ENCODE measurements around the gene NTN5. TPM values are rescaled to one million over a fixed set of nuclear protein-coding genes. Genes with fewer than 3 reads are reported as not detected.

Gene NTN5
- total and polyA plus RNA-seq, 2 experiments from 2014 or later: 0.52 to 0.94 TPM

DNA sequence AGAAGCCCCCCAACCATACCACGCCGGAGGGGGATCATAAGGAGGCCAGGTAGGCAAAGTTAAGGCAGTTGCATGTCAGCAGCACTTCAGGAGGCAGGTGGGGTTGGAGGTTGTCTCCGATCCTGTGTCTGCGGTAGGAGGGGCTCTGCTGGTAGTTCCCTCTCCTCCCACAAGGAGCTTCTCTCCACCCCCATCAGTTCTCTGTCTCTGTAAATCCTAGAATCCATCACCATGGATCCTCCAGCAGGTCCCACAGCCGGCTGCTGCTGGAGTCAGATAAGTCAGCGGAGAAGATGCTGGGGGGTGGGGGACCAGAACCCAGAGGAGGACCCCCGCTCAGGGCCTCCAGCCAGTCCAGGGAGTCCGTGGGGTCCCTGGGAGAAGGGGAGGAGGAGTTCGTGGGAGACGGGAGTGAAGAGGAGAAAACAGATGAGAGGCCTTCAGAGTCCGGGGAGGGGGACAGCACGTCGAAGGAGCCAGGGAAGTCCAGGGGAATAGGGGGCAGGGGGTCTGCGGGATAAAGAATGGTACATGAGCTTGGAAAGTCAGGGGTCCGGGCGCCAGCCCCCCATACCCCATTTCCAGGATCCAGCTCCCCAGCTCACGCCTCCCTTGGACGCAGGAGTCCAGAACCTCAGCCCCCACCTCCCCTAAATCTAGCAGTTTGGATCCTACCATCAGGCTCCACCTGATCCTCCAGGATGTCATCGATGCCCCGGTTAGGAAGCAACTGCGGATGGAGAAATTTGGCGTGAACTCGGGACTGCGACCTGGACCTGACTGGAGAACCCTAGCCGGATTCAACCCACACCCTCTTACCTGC lies 40.4 kb upstream of the NTN5 start:
- TF ChIP-seq EZH2phosphoT487 (IDR thresholded peaks at IDR 0.05; ENCODE audit: unreplicated experiment): no peak
- TF ChIP-seq JUNB (IDR thresholded peaks at IDR 0.05; ENCODE audit: unreplicated experiment): no peak
- peak; percentile 10 to 42; a peak in 2 of 4 replicates for TF ChIP-seq CTCF (conservative IDR thresholded peaks at IDR 0.05; ENCODE audit: low read depth in 2 of 2)
- Histone ChIP-seq H3K4me3 (peak overlapping the region; percentile 85), H3K27ac (ENCODE audit: low read depth) (no peak overlapping the region), H3K36me3 (ENCODE audit: insufficient read depth) (no peaks in the 10 kb centered on the region), H3F3A (replicated peaks; ENCODE audit: low read depth) (peaks cover 14% of the 10 kb centered on the region; the same call in 1 of the 2 replicates), H3K79me2 (replicated peaks; ENCODE audit: insufficient read depth) (no peaks in the 10 kb centered on the region), H3K27me3 (ENCODE audit: insufficient read depth) (no peaks in the 10 kb centered on the region), H3K4me2 (peak overlapping the region; percentile 92), H2AFZ (peak overlapping the region; percentile 54; the same call in 1 of the 2 replicates), H4K20me1 (replicated peaks; ENCODE audit: insufficient read depth) (no peaks in the 10 kb centered on the region), H3K9me2 (ENCODE audit: insufficient read depth) (no peaks in the 10 kb centered on the region), H3K4me1 (ENCODE audit: insufficient read depth) (peaks cover 30% of the 10 kb centered on the region; the same call in 1 of the 2 replicates)
- Mint-ChIP-seq H3K27ac (no peak overlapping the region), H3K4me1 (peaks cover 30% of the 10 kb centered on the region), H3K4me3 (peak overlapping the region; percentile 87), H3K36me3 (ENCODE audit: low read depth) (peaks cover 7% of the 10 kb centered on the region; the same call in 2 of the 3 replicates), H3K27me3 (ENCODE audit: insufficient read depth, low read depth, poor library complexity) (peaks cover 21% of the 10 kb centered on the region), H3K9me3 (peaks cover 9% of the 10 kb centered on the region; the same call in 2 of the 3 replicates)
- ATAC-seq (peak; percentile 57), DNase-seq (ENCODE audit: low spot score) (peak; percentile 84)

GRCh38 chr19:48711106-48711662 lies 38.4 kb upstream of the NTN5 start:
- no peak overlapping the region for H2AFZ ChIP-seq
- Mint-ChIP-seq H3K4me3 (no peak overlapping the region), H3K27me3 (ENCODE audit: insufficient read depth, low read depth, poor library complexity) (peaks cover 21% of the 10 kb centered on the region), H3K4me1 (peaks cover 25% of the 10 kb centered on the region), H3K36me3 (ENCODE audit: low read depth) (peaks cover 7% of the 10 kb centered on the region; the same call in 1 of the 3 replicates), H3K27ac (no peak overlapping the region), H3K9me3 (peaks cover 9% of the 10 kb centered on the region)
- H3F3A ChIP-seq (replicated peaks; ENCODE audit: low read depth): peaks cover 14% of the 10 kb centered on the region; the same call in 1 of the 2 replicates
- no peak overlapping the region for H3K27ac ChIP-seq (ENCODE audit: low read depth)
- H4K20me1 ChIP-seq (replicated peaks; ENCODE audit: insufficient read depth): no peaks in the 10 kb centered on the region
- no peak overlapping the region for H3K4me3 ChIP-seq
- H3K27me3 ChIP-seq (ENCODE audit: insufficient read depth): no peaks in the 10 kb centered on the region
- H3K4me2 ChIP-seq: no peak overlapping the region
- H3K4me1 ChIP-seq (ENCODE audit: insufficient read depth): peaks cover 23% of the 10 kb centered on the region; the same call in 1 of the 2 replicates
- TF ChIP-seq ZNF331 (CRISPR knock-in tag; IDR thresholded peaks at IDR 0.05; ENCODE audit: low read depth) (peak; percentile 83), EZH2phosphoT487 (IDR thresholded peaks at IDR 0.05; ENCODE audit: unreplicated experiment) (no peak), POLR2AphosphoS5 (IDR thresholded peaks at IDR 0.05; ENCODE audit: low read depth) (no peak)
- TF ChIP-seq, protein P1, sequence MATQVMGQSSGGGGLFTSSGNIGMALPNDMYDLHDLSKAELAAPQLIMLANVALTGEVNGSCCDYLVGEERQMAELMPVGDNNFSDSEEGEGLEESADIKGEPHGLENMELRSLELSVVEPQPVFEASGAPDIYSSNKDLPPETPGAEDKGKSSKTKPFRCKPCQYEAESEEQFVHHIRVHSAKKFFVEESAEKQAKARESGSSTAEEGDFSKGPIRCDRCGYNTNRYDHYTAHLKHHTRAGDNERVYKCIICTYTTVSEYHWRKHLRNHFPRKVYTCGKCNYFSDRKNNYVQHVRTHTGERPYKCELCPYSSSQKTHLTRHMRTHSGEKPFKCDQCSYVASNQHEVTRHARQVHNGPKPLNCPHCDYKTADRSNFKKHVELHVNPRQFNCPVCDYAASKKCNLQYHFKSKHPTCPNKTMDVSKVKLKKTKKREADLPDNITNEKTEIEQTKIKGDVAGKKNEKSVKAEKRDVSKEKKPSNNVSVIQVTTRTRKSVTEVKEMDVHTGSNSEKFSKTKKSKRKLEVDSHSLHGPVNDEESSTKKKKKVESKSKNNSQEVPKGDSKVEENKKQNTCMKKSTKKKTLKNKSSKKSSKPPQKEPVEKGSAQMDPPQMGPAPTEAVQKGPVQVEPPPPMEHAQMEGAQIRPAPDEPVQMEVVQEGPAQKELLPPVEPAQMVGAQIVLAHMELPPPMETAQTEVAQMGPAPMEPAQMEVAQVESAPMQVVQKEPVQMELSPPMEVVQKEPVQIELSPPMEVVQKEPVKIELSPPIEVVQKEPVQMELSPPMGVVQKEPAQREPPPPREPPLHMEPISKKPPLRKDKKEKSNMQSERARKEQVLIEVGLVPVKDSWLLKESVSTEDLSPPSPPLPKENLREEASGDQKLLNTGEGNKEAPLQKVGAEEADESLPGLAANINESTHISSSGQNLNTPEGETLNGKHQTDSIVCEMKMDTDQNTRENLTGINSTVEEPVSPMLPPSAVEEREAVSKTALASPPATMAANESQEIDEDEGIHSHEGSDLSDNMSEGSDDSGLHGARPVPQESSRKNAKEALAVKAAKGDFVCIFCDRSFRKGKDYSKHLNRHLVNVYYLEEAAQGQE (IDR thresholded peaks at IDR 0.05; ENCODE audit: unreplicated experiment): no peak
- no peak for DNase-seq (ENCODE audit: low spot score)
- H3K79me2 ChIP-seq (replicated peaks; ENCODE audit: insufficient read depth): no peaks in the 10 kb centered on the region
- no peak for ATAC-seq
- no peaks in the 10 kb centered on the region for H3K9me2 ChIP-seq (ENCODE audit: insufficient read depth)
- no peaks in the 10 kb centered on the region for H3K36me3 ChIP-seq (ENCODE audit: insufficient read depth)
